ENCODE results near the gene ACACA.
"Not testable (repeated sequence)": the region's sequence is repeated elsewhere in the genome, so short reads cannot be mapped to it uniquely, and the experiment has no call there.

ACACA gene

DNA sequence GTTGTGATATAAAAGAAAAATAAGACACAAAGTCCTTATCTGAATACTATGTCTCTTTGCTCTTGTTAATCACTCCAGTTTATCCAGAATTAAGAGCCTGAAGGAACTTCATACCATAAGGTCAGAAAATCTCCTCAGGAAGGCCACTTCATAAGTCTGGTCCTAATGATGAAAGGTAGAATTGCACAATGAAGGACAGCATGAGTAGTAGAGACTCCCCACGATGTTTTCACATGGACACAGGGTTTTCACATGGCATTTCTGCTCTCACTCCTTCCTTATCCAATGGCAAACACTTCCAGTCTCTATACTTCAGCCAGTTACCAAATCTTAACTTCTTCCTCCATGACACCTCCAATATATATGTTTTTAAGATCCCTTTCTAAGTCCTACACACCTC is 41.0 kb downstream of the ACACA start:
- H3K27ac ChIP-seq (ENCODE audit: low read depth, low read length), result no peak overlapping the region
- H3K4me1 ChIP-seq (ENCODE audit: control insufficient read depth, insufficient read depth, low read length), result no peaks in the 10 kb centered on the region
- H3K4me3 ChIP-seq (ENCODE audit: low read depth, low read length), result no peak overlapping the region
- H3K27me3 ChIP-seq (ENCODE audit: control insufficient read depth, insufficient read depth, low read length), result no peaks in the 10 kb centered on the region
- H3K36me3 ChIP-seq (ENCODE audit: control insufficient read depth, insufficient read depth, low read length), result no peaks in the 10 kb centered on the region
- no peak overlapping the region for H3K9ac ChIP-seq (ENCODE audit: low read depth, low read length)
- H3K9me3 ChIP-seq (ENCODE audit: control insufficient read depth, insufficient read depth, low read length), result no peaks in the 10 kb centered on the region

DNA sequence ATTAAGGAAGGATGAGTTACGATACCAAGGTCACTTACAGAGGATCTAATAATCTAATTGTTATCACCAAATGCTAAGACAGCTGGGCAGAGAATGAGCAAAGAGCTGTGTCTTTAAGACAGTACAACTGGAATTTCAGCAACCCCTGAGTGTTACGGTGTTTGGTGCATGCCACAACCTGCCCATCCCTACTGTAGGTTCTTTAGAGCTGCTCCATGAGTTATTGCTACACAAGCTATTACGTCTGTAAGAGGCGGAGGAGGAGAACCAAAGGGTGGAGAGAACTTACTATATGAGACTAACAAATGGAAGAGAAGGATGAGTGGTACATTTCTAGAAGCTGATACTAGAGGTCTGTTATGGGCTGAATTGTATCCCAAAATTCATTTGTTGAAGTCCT is 45.1 kb downstream of the ACACA start:
- no peak overlapping the region for H3K9ac ChIP-seq (ENCODE audit: low read depth, low read length)
- H3K9me3 ChIP-seq (ENCODE audit: control insufficient read depth, insufficient read depth, low read length), result no peaks in the 10 kb centered on the region
- H3K4me1 ChIP-seq (ENCODE audit: control insufficient read depth, insufficient read depth, low read length), result peaks cover 17% of the 10 kb centered on the region
- no peaks in the 10 kb centered on the region for H3K27me3 ChIP-seq (ENCODE audit: control insufficient read depth, insufficient read depth, low read length)
- no peaks in the 10 kb centered on the region; the same call in 1 of the 2 replicates for H3K36me3 ChIP-seq (ENCODE audit: control insufficient read depth, insufficient read depth, low read length)
- no peak overlapping the region for H3K27ac ChIP-seq (ENCODE audit: low read depth, low read length)
- no peak overlapping the region for H3K4me3 ChIP-seq (ENCODE audit: low read depth, low read length)

- Histone ChIP-seq H3K4me3 (ENCODE audit: low read depth, low read length) (no peak overlapping the region), H3K36me3 (ENCODE audit: control insufficient read depth, insufficient read depth, low read length) (no peaks in the 10 kb centered on the region; the same call in 1 of the 2 replicates), H3K27me3 (ENCODE audit: control insufficient read depth, insufficient read depth, low read length) (no peaks in the 10 kb centered on the region), H3K27ac (ENCODE audit: low read depth, low read length) (no peak overlapping the region), H3K9ac (ENCODE audit: low read depth, low read length) (no peak overlapping the region), H3K4me1 (ENCODE audit: control insufficient read depth, insufficient read depth, low read length) (peaks cover 17% of the 10 kb centered on the region), H3K9me3 (ENCODE audit: control insufficient read depth, insufficient read depth, low read length) (no peaks in the 10 kb centered on the region)
Observed at GRCh38 chr17:37360632-37361031, 46.0 kb downstream of the ACACA start.

- no peak overlapping the region for H3K9ac ChIP-seq (ENCODE audit: low read depth, low read length)
- H3K4me3 ChIP-seq (ENCODE audit: low read depth, low read length), result peak overlapping the region; percentile 42
- H3K4me1 ChIP-seq (ENCODE audit: control insufficient read depth, insufficient read depth, low read length), result peaks cover 17% of the 10 kb centered on the region
- peaks cover under 1% of the 10 kb centered on the region; the same call in 1 of the 2 replicates for H3K36me3 ChIP-seq (ENCODE audit: control insufficient read depth, insufficient read depth, low read length)
- peak overlapping the region; percentile 75 for H3K27ac ChIP-seq (ENCODE audit: low read depth, low read length)
- H3K9me3 ChIP-seq (ENCODE audit: control insufficient read depth, insufficient read depth, low read length), result no peaks in the 10 kb centered on the region
- H3K27me3 ChIP-seq (ENCODE audit: control insufficient read depth, insufficient read depth, low read length), result no peaks in the 10 kb centered on the region
Observed at GRCh38 chr17:37359682-37360188, 46.9 kb downstream of the ACACA start.

- H3K9me3 ChIP-seq (ENCODE audit: control insufficient read depth, insufficient read depth, low read length), result no peaks in the 10 kb centered on the region
- peaks cover 7% of the 10 kb centered on the region for H3K36me3 ChIP-seq (ENCODE audit: control insufficient read depth, insufficient read depth, low read length)
- peaks cover 17% of the 10 kb centered on the region for H3K4me1 ChIP-seq (ENCODE audit: control insufficient read depth, insufficient read depth, low read length)
- no peaks in the 10 kb centered on the region for H3K27me3 ChIP-seq (ENCODE audit: control insufficient read depth, insufficient read depth, low read length)
- H3K27ac ChIP-seq (ENCODE audit: low read depth, low read length), result peak overlapping the region; percentile 86
- H3K9ac ChIP-seq (ENCODE audit: low read depth, low read length), result peak overlapping the region; percentile 86
- peak overlapping the region; percentile 95 for H3K4me3 ChIP-seq (ENCODE audit: low read depth, low read length)
Observed at GRCh38 chr17:37358830-37359681, 47.6 kb downstream of the ACACA start.

GRCh38 chr17:37358098-37358829 is 48.4 kb downstream of the ACACA start:
- peak overlapping the region; percentile 86 for H3K9ac ChIP-seq (ENCODE audit: low read depth, low read length)
- H3K4me3 ChIP-seq (ENCODE audit: low read depth, low read length), result peak overlapping the region; percentile 95
- H3K4me1 ChIP-seq (ENCODE audit: control insufficient read depth, insufficient read depth, low read length), result peaks cover 17% of the 10 kb centered on the region
- no peaks in the 10 kb centered on the region for H3K9me3 ChIP-seq (ENCODE audit: control insufficient read depth, insufficient read depth, low read length)
- peak overlapping the region; percentile 86 for H3K27ac ChIP-seq (ENCODE audit: low read depth, low read length)
- no peaks in the 10 kb centered on the region for H3K27me3 ChIP-seq (ENCODE audit: control insufficient read depth, insufficient read depth, low read length)
- H3K36me3 ChIP-seq (ENCODE audit: control insufficient read depth, insufficient read depth, low read length), result peaks cover 15% of the 10 kb centered on the region

- peaks cover 21% of the 10 kb centered on the region for H3K36me3 ChIP-seq (ENCODE audit: control insufficient read depth, insufficient read depth, low read length)
- peak overlapping the region; percentile 95 for H3K4me3 ChIP-seq (ENCODE audit: low read depth, low read length)
- not testable (repeated sequence) for H3K9me3 ChIP-seq (ENCODE audit: control insufficient read depth, insufficient read depth, low read length); H3K9ac ChIP-seq (ENCODE audit: low read depth, low read length); H3K27me3 ChIP-seq (ENCODE audit: control insufficient read depth, insufficient read depth, low read length); H3K27ac ChIP-seq (ENCODE audit: low read depth, low read length)
- H3K4me1 ChIP-seq (ENCODE audit: control insufficient read depth, insufficient read depth, low read length), result peaks cover 17% of the 10 kb centered on the region
Observed at GRCh38 chr17:37356796-37357569, 49.7 kb downstream of the ACACA start.

DNA sequence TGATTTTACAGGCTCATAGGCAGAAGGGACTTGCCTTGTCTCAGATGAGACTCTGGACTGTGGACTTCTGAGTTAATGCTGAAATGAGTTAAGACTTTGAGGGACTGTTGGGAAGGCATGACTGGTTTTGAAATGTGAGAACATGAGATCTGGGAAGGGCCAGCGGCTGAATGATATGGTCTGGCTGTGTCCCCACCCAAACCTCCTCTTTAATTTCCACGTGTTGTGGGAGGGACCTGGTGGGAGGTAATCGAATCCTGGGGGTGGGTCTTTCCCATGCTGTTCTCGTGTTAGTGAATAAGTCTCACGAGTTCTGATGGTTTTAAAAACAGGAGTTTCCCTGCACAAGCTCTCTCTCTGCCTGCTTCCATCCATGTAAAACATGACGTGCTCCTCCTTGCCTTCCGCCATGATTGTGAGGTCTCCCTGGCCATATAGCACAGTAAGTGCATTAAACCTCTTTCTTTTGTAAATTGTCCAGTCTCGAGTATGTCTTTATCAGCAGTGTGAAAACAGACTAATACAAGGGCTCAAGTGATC is 59.7 kb downstream of the ACACA start:
- H3K27ac ChIP-seq (ENCODE audit: low read depth, low read length); H3K4me1 ChIP-seq (ENCODE audit: control insufficient read depth, insufficient read depth, low read length); H3K4me3 ChIP-seq (ENCODE audit: low read depth, low read length); H3K27me3 ChIP-seq (ENCODE audit: control insufficient read depth, insufficient read depth, low read length); H3K36me3 ChIP-seq (ENCODE audit: control insufficient read depth, insufficient read depth, low read length); H3K9me3 ChIP-seq (ENCODE audit: control insufficient read depth, insufficient read depth, low read length); H3K9ac ChIP-seq (ENCODE audit: low read depth, low read length): not testable (repeated sequence)

- Histone ChIP-seq H3K36me3 (ENCODE audit: control insufficient read depth, insufficient read depth, low read length) (peaks cover 6% of the 10 kb centered on the region), H3K27me3 (ENCODE audit: control insufficient read depth, insufficient read depth, low read length) (no peaks in the 10 kb centered on the region), H3K4me3 (ENCODE audit: low read depth, low read length) (no peak overlapping the region), H3K4me1 (ENCODE audit: control insufficient read depth, insufficient read depth, low read length) (no peaks in the 10 kb centered on the region), H3K9ac (ENCODE audit: low read depth, low read length) (no peak overlapping the region), H3K27ac (ENCODE audit: low read depth, low read length) (no peak overlapping the region), H3K9me3 (ENCODE audit: control insufficient read depth, insufficient read depth, low read length) (0 out of 2 replicates have a peak, but pooled peaks cover 3% of the 10 kb centered on the region)
Observed at GRCh38 chr17:37344519-37344918, 62.1 kb downstream of the ACACA start.

DNA sequence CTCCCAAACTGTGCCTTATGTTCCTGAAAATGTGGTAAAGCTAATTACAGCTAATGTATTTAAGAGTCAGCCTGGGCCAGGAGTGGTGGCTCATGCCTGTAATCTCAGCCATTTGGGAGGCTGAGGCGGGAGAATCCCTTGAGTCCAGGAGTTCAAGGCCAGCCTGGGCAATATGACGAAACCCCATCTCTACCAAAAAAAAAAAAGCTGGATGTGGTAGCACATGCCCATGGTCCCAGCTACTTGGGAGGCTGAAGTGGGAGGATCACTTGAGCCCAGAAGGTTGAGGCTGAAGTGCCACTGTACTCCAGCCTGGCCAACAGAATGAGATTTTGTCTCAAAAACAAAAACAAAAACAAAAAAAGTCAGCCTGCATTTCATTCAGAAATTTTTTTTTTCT is 64.0 kb downstream of the ACACA start:
- Histone ChIP-seq H3K27me3 (ENCODE audit: control insufficient read depth, insufficient read depth, low read length) (no peaks in the 10 kb centered on the region), H3K27ac (ENCODE audit: low read depth, low read length) (no peak overlapping the region), H3K4me3 (ENCODE audit: low read depth, low read length) (no peak overlapping the region), H3K9ac (ENCODE audit: low read depth, low read length) (no peak overlapping the region), H3K36me3 (ENCODE audit: control insufficient read depth, insufficient read depth, low read length) (peaks cover 14% of the 10 kb centered on the region), H3K4me1 (ENCODE audit: control insufficient read depth, insufficient read depth, low read length) (no peaks in the 10 kb centered on the region), H3K9me3 (ENCODE audit: control insufficient read depth, insufficient read depth, low read length) (0 out of 2 replicates have a peak, but pooled peaks cover 3% of the 10 kb centered on the region)

All from HUES48 (cell line).